A673 (cell line): ENCODE results near the gene POU6F1.

Source experiments
- EZH2 ChIP-seq: fragments of 200-600 bp; sonication (generic); IDR thresholded peaks from 2 replicates; pipeline ENCODE4 v1.6.1; 2017; ENCODE audit warnings: borderline replicate concordance, low read depth, mild to moderate bottlenecking, mixed read lengths, antibody characterized with exemption, low read length; ENCODE audit not compliant: poor library complexity, severe bottlenecking
- TF ChIP-seq, protein P1 (sequence below): fragments of 300-800, 200-600 bp; sonication (generic); conservative IDR thresholded peaks from 2 replicates; pipeline ENCODE4 v1.5.1; 2017; ENCODE audit warnings: low read depth, mild to moderate bottlenecking, antibody characterized with exemption, low read length, moderate library complexity, mixed read lengths

DNA sequence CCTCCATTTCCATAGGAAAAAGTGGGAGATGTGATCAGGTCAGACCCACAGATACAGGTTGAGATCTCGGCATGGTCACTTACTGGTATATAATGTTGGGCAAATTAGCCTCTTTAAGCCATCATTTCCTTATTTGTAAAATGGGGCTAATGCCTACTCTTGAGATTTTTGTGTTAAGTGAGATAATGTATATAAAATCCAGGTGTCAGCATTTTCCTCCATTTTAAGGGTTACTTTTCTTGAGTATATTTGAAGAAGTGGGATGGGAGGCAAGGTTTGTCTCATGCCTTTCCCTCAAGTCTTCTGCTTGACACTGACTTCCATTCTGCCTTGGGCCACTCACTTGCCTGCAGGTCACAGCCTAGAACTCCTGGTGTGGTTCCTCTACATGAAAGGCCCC lies 10.1 kb upstream of the POU6F1 start:
- TF ChIP-seq, protein P1, sequence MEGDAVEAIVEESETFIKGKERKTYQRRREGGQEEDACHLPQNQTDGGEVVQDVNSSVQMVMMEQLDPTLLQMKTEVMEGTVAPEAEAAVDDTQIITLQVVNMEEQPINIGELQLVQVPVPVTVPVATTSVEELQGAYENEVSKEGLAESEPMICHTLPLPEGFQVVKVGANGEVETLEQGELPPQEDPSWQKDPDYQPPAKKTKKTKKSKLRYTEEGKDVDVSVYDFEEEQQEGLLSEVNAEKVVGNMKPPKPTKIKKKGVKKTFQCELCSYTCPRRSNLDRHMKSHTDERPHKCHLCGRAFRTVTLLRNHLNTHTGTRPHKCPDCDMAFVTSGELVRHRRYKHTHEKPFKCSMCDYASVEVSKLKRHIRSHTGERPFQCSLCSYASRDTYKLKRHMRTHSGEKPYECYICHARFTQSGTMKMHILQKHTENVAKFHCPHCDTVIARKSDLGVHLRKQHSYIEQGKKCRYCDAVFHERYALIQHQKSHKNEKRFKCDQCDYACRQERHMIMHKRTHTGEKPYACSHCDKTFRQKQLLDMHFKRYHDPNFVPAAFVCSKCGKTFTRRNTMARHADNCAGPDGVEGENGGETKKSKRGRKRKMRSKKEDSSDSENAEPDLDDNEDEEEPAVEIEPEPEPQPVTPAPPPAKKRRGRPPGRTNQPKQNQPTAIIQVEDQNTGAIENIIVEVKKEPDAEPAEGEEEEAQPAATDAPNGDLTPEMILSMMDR: no peak
- no peak for TF ChIP-seq EZH2
